ENCODE measurements around the gene CDHR3. TPM values are rescaled to one million over a fixed set of nuclear protein-coding genes. Genes with fewer than 3 reads are reported as not detected.
A peak's percentile ranks its signal among the peaks of the same experiment; 100 is the strongest.

The CDHR3 gene
- total RNA-seq, 1 experiment from 2014 or later = 3.3 TPM

DNA sequence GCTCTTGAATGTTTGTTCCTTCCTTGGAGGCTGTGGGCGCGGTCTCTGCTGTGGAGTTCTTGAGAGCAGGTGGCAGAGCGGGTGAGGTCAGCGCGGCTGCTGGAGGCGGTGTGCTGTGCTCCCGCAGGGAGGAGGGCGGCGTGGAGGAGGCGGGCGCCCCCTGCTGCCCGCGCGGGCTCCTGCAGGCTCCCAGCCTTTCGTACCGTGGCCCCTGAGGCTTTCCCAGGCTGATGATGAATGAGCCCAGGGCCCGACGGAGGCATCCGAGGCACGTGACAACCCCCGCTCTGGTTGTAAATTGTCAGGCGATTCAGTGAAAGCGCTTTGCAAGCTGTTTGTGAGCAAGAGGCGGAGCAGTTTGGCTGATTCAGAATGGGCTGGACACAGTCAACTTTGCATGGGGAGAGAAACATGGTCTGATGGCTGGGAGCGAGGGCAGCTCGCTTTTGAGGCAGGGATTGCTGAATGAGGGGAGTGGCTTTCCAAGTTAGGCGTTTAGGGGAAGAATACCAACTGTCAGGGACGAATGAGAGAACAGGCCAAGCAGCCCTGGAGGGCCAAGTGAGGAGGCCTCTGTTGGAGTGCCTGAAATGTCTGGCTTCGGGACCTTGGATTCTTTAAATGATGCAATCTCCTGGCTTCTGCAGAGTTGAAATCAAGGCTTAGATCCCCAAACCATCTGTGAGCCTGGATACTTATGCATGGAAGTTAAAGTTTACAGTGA lies 46.6 kb downstream of the CDHR3 start:
- Histone ChIP-seq H2AFZ (ENCODE audit: low read length) (peak overlapping the region; percentile 71), H3K27ac (ENCODE audit: insufficient read length, low read depth, low read length) (no peak overlapping the region), H2BK20ac (ENCODE audit: low read depth, low read length, poor library complexity, severe bottlenecking) (no peak overlapping the region), H2BK12ac (ENCODE audit: insufficient read length, low read depth, low read length) (no peak overlapping the region), H3T11ph (ENCODE audit: low read length) (no peak overlapping the region), H3K18ac (ENCODE audit: insufficient read length, low read depth, low read length) (peak overlapping the region; percentile 2), H3K4ac (ENCODE audit: low read depth, low read length) (no peak overlapping the region), H2BK5ac (ENCODE audit: insufficient read length, low read length) (no peak overlapping the region), H3K14ac (ENCODE audit: insufficient read depth, low read length) (peak overlapping the region; percentile 4; the same call in 1 of the 2 replicates), H3K79me1 (ENCODE audit: insufficient read depth, low read depth, low read length, poor library complexity, severe bottlenecking) (no peaks in the 10 kb centered on the region), H3K9ac (ENCODE audit: extremely low read depth, insufficient read length, low read length) (no peak overlapping the region), H4K8ac (replicated peaks; ENCODE audit: insufficient read length, low read depth, low read length) (no peak overlapping the region), H2AK5ac (ENCODE audit: insufficient read length, low read length) (no peak overlapping the region), H4K5ac (ENCODE audit: insufficient read length, low read depth, low read length) (no peak overlapping the region), H2BK120ac (ENCODE audit: low read depth, low read length, poor library complexity, severe bottlenecking) (no peak overlapping the region), H4K20me1 (ENCODE audit: control insufficient read depth, insufficient read depth, insufficient read length) (no peaks in the 10 kb centered on the region), H3K56ac (ENCODE audit: insufficient read length, low read depth, low read length) (no peak overlapping the region), H4K91ac (ENCODE audit: insufficient read length, low read depth, low read length) (no peak overlapping the region), H3K27me3 (ENCODE audit: insufficient read depth, low read length) (no peaks in the 10 kb centered on the region; the same call in 1 of the 2 replicates), H3K79me2 (ENCODE audit: insufficient read depth, low read length) (no peaks in the 10 kb centered on the region), H3K9me3 (ENCODE audit: control insufficient read depth, low read depth, low read length) (no peaks in the 10 kb centered on the region), H3K23me2 (ENCODE audit: insufficient read length, low read depth, low read length, poor library complexity, severe bottlenecking) (no peaks in the 10 kb centered on the region), H3K4me1 (ENCODE audit: insufficient read depth, low read length) (peaks cover 5% of the 10 kb centered on the region; the same call in 1 of the 2 replicates), H3K23ac (ENCODE audit: insufficient read length, low read depth, low read length) (no peak overlapping the region), H2BK15ac (ENCODE audit: low read depth, low read length) (no peak overlapping the region; the same call in 1 of the 2 replicates), H3K4me2 (ENCODE audit: insufficient read depth, insufficient read length, low read length) (peak overlapping the region; percentile 48)
- Mint-ChIP-seq H3K36me3 (ENCODE audit: insufficient read depth in 1 of 3, low read depth in 3 of 3) (peaks cover 27 to 33% (median 33%) of the 10 kb centered on the region in 3 experiments), H3K4me3 (peak overlapping the region in 1 of 2 experiments; percentile 51; a peak in 2 of 5 replicates), H3K9me3 (peaks cover 33 to 34% of the 10 kb centered on the region in 2 experiments), H3K4me1 (peaks cover 14 to 15% of the 10 kb centered on the region in 2 experiments), H3K27me3 (ENCODE audit: low read depth) (peaks cover 33% of the 10 kb centered on the region), H3K27ac (peak overlapping the region; percentile 28 to 96 (median 96); a peak in 6 of 7 replicates)
- no CpG with 5 or more reads among the region's 29 CpGs for WGBS (ENCODE audit: extremely low coverage, insufficient read length, low lambda C conversion rate)
- DNase-seq = peak; percentile 97
- TF ChIP-seq, protein P1, sequence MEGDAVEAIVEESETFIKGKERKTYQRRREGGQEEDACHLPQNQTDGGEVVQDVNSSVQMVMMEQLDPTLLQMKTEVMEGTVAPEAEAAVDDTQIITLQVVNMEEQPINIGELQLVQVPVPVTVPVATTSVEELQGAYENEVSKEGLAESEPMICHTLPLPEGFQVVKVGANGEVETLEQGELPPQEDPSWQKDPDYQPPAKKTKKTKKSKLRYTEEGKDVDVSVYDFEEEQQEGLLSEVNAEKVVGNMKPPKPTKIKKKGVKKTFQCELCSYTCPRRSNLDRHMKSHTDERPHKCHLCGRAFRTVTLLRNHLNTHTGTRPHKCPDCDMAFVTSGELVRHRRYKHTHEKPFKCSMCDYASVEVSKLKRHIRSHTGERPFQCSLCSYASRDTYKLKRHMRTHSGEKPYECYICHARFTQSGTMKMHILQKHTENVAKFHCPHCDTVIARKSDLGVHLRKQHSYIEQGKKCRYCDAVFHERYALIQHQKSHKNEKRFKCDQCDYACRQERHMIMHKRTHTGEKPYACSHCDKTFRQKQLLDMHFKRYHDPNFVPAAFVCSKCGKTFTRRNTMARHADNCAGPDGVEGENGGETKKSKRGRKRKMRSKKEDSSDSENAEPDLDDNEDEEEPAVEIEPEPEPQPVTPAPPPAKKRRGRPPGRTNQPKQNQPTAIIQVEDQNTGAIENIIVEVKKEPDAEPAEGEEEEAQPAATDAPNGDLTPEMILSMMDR (conservative IDR thresholded peaks at IDR 0.05) = peak; percentile 100

All from H9 (cell line).